GM19193 (cell line): Measurements from ENCODE around the gene NKIRAS2.

ENCODE experiments used
- POLR2A ChIP-seq: IDR thresholded peaks from 4 replicates; pipeline ENCODE4 v1.6.1; 2011; ENCODE audit not compliant: insufficient read depth, insufficient read length; ENCODE audit errors: extremely low read depth

The NKIRAS2 gene

DNA sequence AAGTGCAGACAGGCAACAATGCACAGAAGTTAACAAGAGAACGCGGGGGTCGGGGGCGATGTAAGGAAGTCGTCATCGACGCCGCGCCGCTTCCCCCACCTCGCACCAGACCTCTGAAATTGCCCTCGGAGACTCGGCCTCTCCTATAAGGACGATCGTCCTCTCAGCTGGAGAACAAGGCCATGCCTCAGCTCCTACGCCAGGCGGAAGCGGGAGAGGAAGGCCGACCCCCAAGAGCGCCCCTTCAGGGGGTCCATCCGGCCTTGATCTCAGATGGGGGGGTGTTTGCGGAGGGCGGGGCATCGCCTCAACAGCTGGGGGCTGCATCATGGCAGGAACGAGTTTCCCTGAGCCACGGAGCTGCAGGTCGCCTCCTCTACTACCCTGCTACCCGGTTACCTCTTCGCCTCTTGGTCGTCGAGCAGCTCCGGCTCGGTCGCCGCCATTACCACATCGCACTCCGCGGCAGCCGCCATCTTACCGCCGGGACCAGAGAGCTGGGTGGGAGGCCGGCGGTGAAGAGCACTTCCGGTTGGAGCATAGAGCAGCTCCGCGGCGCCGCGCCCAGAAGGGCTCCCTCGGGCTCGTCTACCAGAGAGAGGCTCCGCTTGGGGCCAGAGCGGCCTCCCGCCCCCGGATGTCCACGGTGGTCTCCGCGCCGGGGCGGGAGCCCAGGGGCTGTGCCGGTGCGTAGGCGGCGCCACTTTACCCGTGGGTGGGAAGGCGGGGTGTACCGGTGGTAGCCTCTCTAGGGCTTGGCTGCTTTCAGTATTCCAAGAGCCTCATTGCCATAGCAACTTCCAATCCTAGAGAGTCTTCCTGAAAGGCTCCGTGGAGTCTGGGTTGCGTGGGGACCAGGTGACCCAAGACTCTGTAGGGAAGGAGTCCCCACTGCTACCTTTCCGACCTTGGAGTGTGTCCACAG is 2.7 kb upstream of the NKIRAS2 start, which contains the start of gene DNAJC7:
DNAJC7 (minus strand) TSS at position 499 of the 925 bp plus-strand sequence; CDS start at position 476, 23 bp downstream.
- peak; percentile 93 for TF ChIP-seq POLR2A

DNA sequence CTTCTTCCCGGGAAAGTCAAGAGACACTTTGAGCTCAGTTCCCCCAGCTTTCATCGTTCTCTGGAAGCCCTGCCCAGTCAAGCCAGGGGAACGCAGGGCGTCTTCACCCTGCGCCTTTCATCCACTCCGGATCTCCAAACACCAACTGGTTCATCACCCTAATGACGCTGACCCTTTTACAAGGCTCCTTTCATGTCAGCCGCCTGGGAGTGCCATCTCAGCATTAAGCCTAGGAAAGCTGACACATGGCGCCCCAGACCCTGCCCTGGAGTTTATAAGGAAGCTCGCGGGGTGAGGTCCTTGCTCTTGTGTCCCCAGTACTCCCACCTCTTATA is 2.1 kb upstream of the NKIRAS2 start:
- TF ChIP-seq POLR2A = no peak

DNA sequence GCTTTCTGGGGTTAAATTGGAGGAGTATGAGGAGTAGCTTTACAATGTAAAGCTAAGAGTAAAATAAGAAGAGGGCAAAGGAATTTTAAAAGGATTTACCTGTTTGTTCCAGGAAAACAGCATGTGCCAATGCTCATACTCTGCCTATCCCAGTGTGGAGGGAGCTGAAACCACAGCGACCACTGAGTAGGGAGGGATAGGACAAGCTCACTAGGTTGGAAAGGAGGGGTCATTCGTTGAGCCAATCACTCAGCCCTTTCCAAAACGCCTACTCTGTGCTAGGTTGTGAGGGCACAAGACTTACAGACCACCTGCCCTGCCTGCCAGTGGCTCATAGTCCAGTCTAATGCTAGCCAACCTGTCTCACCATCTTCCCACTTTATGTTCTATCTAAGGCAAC is 1.6 kb upstream of the NKIRAS2 start:
- TF ChIP-seq POLR2A = no peak

DNA sequence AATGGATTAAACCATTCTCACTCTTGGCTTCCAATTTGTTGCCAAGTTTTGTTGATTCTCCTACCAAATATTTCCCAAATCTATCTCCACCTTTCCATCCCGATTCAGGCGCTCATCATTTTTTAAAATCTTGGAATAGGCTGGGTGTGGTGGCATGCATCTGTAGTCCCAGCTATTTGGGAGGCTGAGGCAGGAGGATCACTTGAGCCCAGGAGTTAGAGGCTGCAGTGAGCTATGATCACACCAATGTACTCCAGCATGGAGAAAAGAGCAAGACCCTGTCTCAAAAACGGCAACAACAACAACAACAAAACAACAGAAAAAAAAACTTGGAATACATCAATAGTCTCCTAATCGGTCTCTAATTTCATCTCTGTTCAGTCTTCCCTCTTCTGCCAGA is 902 bp upstream of the NKIRAS2 start:
- TF ChIP-seq POLR2A = no peak

DNA sequence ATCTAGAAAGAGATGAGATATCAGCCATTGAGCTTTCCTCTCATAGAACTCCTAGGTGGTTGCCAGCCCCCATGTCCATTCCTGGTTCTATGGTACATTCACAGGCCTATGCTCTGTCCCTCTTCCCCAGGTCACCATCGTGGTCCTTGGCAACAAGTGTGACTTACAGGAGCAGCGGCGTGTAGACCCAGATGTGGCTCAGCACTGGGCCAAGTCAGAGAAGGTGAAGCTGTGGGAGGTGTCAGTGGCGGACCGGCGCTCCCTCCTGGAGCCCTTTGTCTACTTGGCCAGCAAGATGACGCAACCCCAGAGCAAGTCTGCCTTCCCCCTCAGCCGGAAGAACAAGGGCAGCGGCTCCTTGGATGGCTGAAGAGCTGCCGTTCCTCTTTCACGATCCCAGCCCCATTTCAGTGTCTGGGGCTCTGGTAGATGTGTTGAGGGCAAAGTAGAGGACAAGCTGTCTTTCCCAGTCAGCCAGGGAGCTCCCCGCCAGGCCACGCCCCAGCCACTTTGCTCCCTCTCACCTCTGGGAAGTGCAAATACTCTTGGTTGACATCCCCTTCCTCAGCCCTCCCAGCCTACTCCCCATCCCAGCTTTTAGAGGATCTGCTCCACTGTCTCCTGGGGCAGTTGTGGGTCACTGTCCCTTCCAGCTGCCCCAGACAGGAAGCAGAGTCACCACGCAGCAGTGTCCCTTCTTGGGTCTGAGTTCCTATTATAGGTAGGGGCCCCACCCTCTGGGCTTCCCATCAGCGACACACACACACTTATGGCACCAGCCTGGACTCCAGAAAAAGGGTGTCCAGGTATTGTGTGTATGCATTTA is 3.8 kb downstream of the NKIRAS2 start:
- no peak for TF ChIP-seq POLR2A

DNA sequence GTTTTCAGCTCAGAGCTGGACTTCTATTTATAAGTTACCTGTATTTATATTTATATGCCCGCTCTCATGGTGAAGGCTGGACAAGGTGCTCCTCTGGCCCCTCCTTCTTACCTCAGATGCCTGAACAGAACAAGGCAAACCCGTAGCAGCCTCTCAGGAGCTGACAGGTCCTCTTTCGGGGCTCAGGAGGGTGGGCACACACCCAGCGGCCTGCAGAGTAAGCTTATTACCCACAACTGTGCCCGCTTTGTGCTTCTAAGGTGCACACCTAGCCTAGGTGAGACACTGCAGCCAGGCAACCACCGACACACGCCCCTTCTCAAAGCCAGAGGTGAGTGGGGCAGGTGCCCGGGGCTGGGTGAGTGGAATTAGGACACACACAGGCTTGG is 5.3 kb downstream of the NKIRAS2 start:
- TF ChIP-seq POLR2A = no peak

DNA sequence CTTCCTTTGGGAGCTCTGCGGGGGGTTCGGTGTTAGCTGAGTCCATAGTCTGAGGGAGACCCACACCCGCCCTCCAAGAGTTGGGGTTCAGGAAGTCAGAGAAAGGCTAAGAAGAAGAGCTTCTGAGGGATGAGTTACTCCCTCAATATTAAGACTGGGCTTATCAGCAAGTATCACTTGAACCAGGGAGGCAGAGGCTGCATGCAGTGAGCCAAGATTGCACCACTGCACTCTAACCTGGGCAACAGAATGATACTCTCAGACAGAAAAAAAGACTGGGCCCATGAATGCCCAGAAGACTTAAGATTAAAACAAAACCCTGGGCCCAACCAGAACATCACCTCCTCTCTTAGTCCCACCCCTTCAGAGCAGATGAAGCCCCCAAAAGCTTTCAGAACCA is 6.0 kb downstream of the NKIRAS2 start:
- TF ChIP-seq POLR2A = no peak

DNA sequence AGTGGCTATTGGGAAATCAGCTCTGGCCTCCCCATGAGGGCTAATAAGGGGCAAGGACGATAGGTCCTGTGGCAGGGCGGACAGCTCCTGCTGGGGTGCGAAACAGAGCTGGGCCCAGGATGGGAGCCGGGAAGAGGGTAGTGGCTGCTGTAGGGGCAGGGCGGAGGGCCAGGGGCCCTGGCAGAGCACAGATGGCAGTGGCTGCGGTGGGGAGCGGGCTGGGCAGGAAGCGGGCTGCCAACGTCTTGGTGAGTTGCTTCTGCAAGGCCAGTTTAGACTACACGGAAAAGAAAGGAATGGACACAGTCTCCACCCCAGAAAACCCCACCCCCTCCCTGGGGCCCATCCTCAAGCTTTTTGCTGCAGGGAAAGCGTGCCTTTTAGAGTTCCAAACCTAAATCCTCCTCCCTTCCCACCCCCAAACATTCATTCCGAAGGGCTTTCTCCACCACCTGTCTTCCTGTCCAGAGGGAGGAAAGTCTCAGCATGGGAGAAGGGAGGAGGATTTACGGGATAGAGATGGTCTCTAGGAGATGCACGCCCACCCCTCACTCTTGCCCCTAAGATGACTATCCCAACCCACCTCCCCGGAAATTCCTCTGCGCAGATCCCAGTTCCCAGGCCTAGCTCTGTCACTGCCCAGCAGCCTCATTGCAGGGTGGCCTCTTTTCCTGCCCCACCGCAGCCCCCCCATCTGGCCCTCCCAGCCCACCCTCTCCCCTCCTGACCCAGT is 7.1 kb downstream of the NKIRAS2 start:
- TF ChIP-seq POLR2A = no peak

DNA sequence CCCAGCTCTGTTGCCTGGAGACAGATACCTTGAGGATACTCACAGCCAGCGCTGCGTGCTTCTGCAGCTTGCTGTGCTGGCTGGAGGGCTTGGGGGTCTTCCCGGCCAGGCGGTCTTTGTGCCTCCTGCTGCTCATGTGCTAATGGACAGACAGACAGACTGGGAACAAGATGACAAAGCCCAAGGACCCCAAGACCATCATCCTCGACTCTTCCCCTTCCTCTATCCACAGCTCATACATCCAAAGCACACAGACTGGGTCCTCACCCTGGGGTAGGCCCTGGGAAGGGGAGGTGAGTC is 7.7 kb downstream of the NKIRAS2 start:
- TF ChIP-seq POLR2A = no peak

DNA sequence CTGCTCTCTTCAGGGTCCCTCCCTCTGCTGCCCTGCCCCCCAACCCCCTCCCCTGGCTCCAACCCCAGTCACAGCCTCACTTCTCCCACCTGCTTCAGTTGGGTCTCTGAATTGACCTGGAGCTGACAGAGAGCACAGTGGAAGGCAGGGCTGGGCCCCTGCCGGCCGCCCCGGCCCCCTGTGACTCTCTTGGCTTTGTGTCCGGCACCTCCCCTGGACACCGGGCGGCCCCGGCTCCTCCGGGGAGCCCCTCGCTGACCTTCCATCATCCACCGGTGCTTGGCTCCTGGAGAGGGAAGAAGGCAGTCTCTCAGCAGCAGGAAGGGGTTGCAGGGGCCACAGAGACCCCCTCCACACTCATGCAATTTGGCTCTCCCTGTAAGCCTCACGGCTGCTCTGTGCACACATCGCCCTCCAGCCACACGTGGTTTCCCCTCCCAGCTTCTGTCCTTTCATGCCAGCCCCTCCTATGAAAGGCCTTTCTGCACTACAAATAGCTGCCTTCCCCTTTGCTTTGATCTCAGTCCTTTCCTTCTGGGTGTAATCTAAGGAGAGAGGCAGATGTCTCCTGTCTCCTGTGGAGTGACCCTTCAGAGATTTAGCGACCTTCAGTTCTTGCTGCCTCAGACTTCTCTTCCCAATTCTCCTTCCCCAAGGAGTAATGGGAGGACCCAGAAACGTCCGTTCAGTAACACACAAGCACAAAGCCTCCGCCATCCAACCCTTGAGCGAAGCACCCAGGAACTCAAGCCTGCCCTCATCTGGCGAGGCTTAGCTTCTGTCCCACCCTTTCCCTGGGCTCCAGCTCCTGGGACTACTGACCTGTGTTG is 8.3 kb downstream of the NKIRAS2 start:
- TF ChIP-seq POLR2A = no peak

DNA sequence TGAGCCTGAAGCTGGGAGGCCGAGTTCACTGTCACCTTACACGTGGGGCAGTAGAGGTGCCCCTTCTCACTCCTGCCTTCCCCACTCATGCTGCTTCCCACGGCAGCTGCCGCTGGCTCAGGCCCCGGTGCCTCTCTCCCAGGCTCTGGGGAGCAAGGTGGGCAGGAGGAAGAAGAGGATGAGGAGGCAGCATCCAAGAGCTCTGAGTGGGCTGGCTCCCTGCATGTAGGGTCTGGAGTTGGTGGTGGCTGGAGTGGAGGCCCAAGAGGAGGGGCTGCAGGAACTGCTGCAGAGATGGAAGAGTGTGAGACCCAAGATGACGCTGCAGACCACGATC is 8.9 kb downstream of the NKIRAS2 start:
- no peak for TF ChIP-seq POLR2A

DNA sequence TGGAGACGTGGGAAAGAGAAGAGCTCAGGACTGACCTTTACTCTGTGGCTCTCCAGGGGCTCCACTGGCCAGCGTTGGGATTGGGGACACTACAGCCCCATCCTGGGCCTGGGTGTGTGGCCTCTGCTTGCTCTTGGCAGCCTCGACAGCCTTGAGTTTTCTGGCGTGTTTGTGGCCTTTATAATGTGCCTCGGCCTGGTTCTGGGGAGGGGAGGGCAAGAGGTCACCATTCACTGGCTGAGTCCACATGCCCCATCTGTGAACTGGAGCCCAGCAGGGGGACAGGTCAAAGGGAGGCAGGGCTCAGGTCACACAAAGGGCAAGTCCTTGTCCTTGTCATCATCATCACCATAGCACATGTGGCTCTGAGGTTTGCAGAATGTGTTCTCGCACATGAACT is 11.7 kb downstream of the NKIRAS2 start:
- no peak for TF ChIP-seq POLR2A

DNA sequence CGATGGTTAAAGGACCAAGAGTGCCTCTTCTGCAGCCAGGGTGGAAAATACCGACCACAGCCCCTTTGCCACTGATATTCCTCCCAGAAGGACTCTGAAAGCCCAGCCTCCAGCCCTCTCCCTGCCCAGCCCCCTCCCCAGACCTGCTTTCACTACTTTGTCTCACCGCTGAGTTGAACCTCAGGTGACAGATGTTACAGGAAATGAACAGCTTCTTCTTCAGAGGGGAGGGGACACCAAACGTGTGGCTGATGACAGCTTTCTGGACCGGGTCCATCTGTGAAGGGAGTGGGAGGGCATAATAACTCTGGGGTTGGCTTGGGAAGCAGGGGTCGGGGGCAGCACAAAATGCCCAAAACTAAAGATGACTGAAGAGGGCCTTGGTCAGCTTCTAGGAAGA is 14.2 kb downstream of the NKIRAS2 start:
- no peak for TF ChIP-seq POLR2A

DNA sequence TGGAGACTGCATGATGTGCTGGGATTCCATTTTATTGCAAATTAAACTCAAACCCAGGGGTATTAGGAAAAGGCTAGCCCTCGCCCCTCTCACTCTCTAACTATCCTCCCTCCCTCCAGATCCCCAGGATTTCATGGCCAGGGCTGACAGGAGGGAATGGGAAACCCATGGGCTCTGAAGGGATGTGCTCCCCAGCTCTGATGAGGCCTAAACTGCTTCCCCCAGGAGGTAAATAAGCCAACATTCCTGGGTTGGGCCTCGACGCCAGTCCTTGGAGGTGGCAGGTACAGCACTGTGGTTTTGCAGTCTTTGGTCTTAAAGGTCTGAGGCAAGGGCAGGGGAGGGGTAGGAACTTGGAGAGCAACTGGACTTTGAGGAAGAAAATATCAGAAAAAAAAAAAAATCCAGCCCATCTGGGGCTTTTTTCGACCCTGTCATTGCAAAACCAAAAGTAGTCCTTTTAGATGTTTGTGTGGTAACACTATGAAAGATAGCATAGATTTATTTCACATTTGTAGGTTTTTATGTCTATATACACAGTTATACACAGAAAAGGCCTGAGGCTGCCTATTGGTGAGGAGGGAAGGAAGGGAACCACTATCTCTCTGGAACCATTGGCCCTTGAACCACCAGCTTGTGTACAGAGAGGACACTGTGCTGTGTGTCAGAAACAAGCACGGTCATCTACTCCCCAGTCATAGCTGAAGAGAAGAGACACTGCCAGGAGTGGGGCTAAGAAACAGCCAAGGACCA is 18.5 kb downstream of the NKIRAS2 start:
- no peak for TF ChIP-seq POLR2A
